ENCODE results near the gene FYTTD1.

DNA sequence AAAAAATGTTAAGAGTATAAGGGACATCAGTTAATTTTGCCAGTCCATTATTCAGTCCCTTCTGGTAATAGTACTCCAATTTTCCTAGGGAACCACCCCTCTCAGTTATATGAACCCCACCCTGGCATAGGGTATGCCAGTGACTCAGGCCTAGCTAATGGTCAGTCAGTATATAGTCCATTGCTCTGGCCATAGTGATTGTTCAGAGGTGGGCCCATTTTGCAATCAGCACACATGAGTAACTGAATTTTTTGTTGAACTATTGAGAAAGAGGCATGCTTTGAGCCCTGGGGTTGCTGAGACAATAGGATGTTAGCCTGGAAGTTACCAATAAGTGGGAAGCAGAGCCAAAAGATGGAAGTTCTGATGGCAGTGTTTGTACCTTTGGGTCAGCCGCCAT lies 45.5 kb downstream of the FYTTD1 start:
- TF ChIP-seq CTCF (conservative IDR thresholded peaks at IDR 0.05), result no peak
- no peak for TF ChIP-seq ZFX (IDR thresholded peaks at IDR 0.05)

Measured in C4-2B (cell line).